ENCODE measurements around the gene MFAP3. TPM values are rescaled to one million over a fixed set of nuclear protein-coding genes. Genes with fewer than 3 reads are reported as not detected.

The MFAP3 gene
- total and polyA plus RNA-seq, 2 of the 13 experiments (the other 11 are each of a cell fraction or from before 2014, with no cell fraction given): 12.1 to 28.3 TPM

GRCh38 chr5:154049636-154050035 lies 10.9 kb downstream of the MFAP3 start:
- no peak overlapping the region for H3K4me3 ChIP-seq (replicated peaks in 1 of 3; ENCODE audit: insufficient read depth in 1 of 3, low read depth in 2 of 3, low read length in 3 of 3)
- ChIA-PET POLR2A (interaction anchor here (1.7 kb wide), 1 partner anchor 11 kb away, joined by 11 read pairs; the partner anchor contains the start of genes FAM114A2 and MFAP3), CTCF (ENCODE audit: low intra/inter-chr PET ratio, low total read pairs) (no interaction called here)
- no peaks in the 10 kb centered on the region for H3K4me1 ChIP-seq (ENCODE audit: insufficient read depth, low read length)
- no peaks in the 10 kb centered on the region for H4K20me1 ChIP-seq (ENCODE audit: insufficient read depth, low read length)
- 96% methylated on average over 5 of the region's 5 CpGs for WGBS (ENCODE audit: low lambda C conversion rate)
- H3K79me2 ChIP-seq (ENCODE audit: insufficient read depth, low read length): no peaks in the 10 kb centered on the region
- intact Hi-C loops (cut with micrococcal nuclease; ENCODE audit: unreplicated experiment) (no loop called here), in situ Hi-C loops (cut with HindIII; ENCODE audit: extremely low pct_ligation_motif_present, low pct_unique_long_range_greater_than_20kb) (loop anchor here (25.0 kb wide), 1 partner anchor 563 kb away; no protein-coding TSS in a partner anchor)
- no peak overlapping the region for H3K9ac ChIP-seq (ENCODE audit: insufficient read depth, low read depth, low read length)
- ATAC-seq (no peak), FAIRE-seq (no peak), DNase-seq (ENCODE audit: low spot score) (no peak)
- TSS peak; percentile 4 for BruUV-seq (replicated peaks)
- no peaks in the 10 kb centered on the region for H3K27me3 ChIP-seq (ENCODE audit: control insufficient read depth in 1 of 2, insufficient read depth in 2 of 2, low read length in 2 of 2)
- TF ChIP-seq ZZZ3 (CRISPR knock-in tag; IDR thresholded peaks at IDR 0.05; ENCODE audit: borderline replicate concordance) (no peak), CREB1 (IDR thresholded peaks at IDR 0.05) (peak; percentile 63; the same call in 1 of the 2 replicates), CREB1 (CRISPR knock-in tag; IDR thresholded peaks at IDR 0.05) (no peak), ATF7 (IDR thresholded peaks at IDR 0.05) (peak; percentile 93), ATF7 (CRISPR knock-in tag; IDR thresholded peaks at IDR 0.05) (no peak), ZNF792 (CRISPR knock-in tag; IDR thresholded peaks at IDR 0.05) (no peak)
- no peak overlapping the region for H2AFZ ChIP-seq (ENCODE audit: low read length)
- H3K27ac ChIP-seq (ENCODE audit: extremely low read length, insufficient read depth, low read length): no peak overlapping the region
- no peak overlapping the region for H3K4me2 ChIP-seq (ENCODE audit: low read depth, low read length)
- H3K9me3 ChIP-seq (ENCODE audit: low read length): no peaks in the 10 kb centered on the region
- peaks cover 3 to 9% of the 10 kb centered on the region in 2 experiments; a peak in 4 of 5 replicates for H3K36me3 ChIP-seq (replicated peaks in 1 of 2; ENCODE audit: control insufficient read depth in 1 of 2, insufficient read depth in 2 of 2, low read length in 2 of 2)

GRCh38 chr5:154053468-154053867 lies 14.7 kb downstream of the MFAP3 start:
- BruUV-seq (replicated peaks): no TSS peak
- Histone ChIP-seq H3K9ac (ENCODE audit: insufficient read depth, low read depth, low read length) (no peak overlapping the region), H3K79me2 (ENCODE audit: insufficient read depth, low read length) (no peaks in the 10 kb centered on the region), H3K27me3 (ENCODE audit: control insufficient read depth in 1 of 2, insufficient read depth in 2 of 2, low read length in 2 of 2) (no peaks in the 10 kb centered on the region), H2AFZ (ENCODE audit: low read length) (no peak overlapping the region), H3K4me2 (ENCODE audit: low read depth, low read length) (no peak overlapping the region), H3K9me3 (ENCODE audit: low read length) (no peaks in the 10 kb centered on the region), H4K20me1 (ENCODE audit: insufficient read depth, low read length) (no peaks in the 10 kb centered on the region), H3K4me3 (replicated peaks in 1 of 3; ENCODE audit: insufficient read depth in 1 of 3, low read depth in 2 of 3, low read length in 3 of 3) (no peak overlapping the region), H3K36me3 (replicated peaks in 1 of 2; ENCODE audit: control insufficient read depth in 1 of 2, insufficient read depth in 2 of 2, low read length in 2 of 2) (peaks cover 1 to 9% of the 10 kb centered on the region in 2 experiments; a peak in 3 of 5 replicates), H3K4me1 (ENCODE audit: insufficient read depth, low read length) (no peaks in the 10 kb centered on the region), H3K27ac (ENCODE audit: extremely low read length, insufficient read depth, low read length) (no peak overlapping the region)
- ChIA-PET POLR2A (interaction anchor here (2.0 kb wide), 1 partner anchor 15 kb away, joined by 5 read pairs; the partner anchor contains the start of genes FAM114A2 and MFAP3), CTCF (ENCODE audit: low intra/inter-chr PET ratio, low total read pairs) (no interaction called here)
- ATAC-seq: no peak
- in situ Hi-C loops (cut with HindIII; ENCODE audit: extremely low pct_ligation_motif_present, low pct_unique_long_range_greater_than_20kb): loop anchor here (25.0 kb wide), 1 partner anchor 559 kb away; no protein-coding TSS in a partner anchor
- no peak for FAIRE-seq
- 99% methylated on average over 4 of the region's 4 CpGs for WGBS (ENCODE audit: low lambda C conversion rate)
- no peak for DNase-seq (ENCODE audit: low spot score)
- intact Hi-C loops (cut with micrococcal nuclease; ENCODE audit: unreplicated experiment): no loop called here
- no peak for TF ChIP-seq CREBL2 (CRISPR knock-in tag; IDR thresholded peaks at IDR 0.05; ENCODE audit: borderline replicate concordance)
- TF ChIP-seq THAP7 (CRISPR knock-in tag; IDR thresholded peaks at IDR 0.05): no peak
- no peak for TF ChIP-seq ZNF619 (CRISPR knock-in tag; IDR thresholded peaks at IDR 0.05)
- no peak for TF ChIP-seq RXRA (CRISPR knock-in tag; IDR thresholded peaks at IDR 0.05)
- TF ChIP-seq MXD4 (CRISPR knock-in tag; IDR thresholded peaks at IDR 0.05): no peak
- TF ChIP-seq ARHGAP35 (CRISPR knock-in tag; IDR thresholded peaks at IDR 0.05; ENCODE audit: borderline replicate concordance): no peak
- TF ChIP-seq ZNF232 (CRISPR knock-in tag; IDR thresholded peaks at IDR 0.05; ENCODE audit: borderline replicate concordance): no peak
- no peak for TF ChIP-seq PAWR (CRISPR knock-in tag; IDR thresholded peaks at IDR 0.05; ENCODE audit: borderline replicate concordance)
- no peak for TF ChIP-seq ZNF510 (CRISPR knock-in tag; IDR thresholded peaks at IDR 0.05; ENCODE audit: low read depth)
- no peak for TF ChIP-seq MYNN (CRISPR knock-in tag; IDR thresholded peaks at IDR 0.05; ENCODE audit: low read depth)
- TF ChIP-seq CENPX (CRISPR knock-in tag; IDR thresholded peaks at IDR 0.05): no peak
- TF ChIP-seq FOSL1 (CRISPR knock-in tag; IDR thresholded peaks at IDR 0.05; ENCODE audit: borderline replicate concordance): no peak
- no peak for TF ChIP-seq ZNF24 (IDR thresholded peaks at IDR 0.05)
- TF ChIP-seq ZNF879 (CRISPR knock-in tag; IDR thresholded peaks at IDR 0.05): no peak
